CD4-positive, alpha-beta T cell treated with Interleukin-10 for 1 hour (primary cell): ENCODE measurements around the gene GRB2.
"Not testable (repeated sequence)": the region's sequence is repeated elsewhere in the genome, so short reads cannot be mapped to it uniquely, and the experiment has no call there.

Experiments used
- DNase-seq: peaks from one replicate; pipeline ENCODE4 v3.0.0-alpha.2; 2020

GRB2 gene

DNA sequence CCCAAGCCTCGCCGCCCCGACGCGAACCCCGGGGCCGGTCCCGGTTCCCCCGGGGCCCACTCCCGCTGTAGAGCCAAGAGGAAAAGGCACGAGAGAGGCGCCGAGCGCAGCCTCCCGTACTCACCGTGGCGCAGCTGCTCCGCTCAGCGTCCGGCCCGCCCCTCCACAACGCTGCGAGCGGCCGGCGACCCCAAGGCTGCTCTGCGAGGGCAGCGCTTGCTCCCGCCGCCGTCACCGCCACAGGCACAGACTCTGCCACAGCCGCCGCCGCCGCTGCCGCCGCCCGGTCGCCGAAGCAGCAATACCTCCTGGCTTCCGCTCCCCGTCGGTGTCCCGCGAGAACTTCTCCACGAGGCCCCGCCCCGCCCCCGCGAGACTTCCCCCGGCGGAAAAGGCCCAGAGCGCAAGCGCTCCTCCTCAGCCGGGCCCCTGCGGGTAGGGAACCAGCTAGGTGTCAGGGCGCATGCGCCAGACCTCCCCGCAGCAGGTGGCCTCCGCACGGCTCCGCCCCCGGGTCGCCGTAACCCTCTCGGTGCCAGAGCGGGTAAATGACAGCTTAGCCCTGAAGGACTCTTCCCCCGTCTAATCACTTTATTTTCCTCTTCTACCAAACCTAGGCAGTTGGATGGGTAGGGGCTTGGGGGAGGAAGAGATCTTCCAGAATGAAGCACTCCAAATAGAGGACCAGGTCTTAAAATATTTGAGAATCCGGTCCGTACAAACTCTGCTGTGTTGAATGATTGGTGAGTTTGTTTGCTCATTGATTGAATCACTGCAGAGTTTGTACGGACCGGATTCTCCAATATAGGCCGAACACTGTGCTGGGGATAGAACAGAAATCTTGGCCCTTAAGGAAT, at the start of gene GRB2:
Gene GRB2, minus strand, starts transcription at position 314 of the 857 bp plus-strand sequence. CDS start 12,050 bp downstream, outside the sequence.
- peak; percentile 99 for DNase-seq

DNA sequence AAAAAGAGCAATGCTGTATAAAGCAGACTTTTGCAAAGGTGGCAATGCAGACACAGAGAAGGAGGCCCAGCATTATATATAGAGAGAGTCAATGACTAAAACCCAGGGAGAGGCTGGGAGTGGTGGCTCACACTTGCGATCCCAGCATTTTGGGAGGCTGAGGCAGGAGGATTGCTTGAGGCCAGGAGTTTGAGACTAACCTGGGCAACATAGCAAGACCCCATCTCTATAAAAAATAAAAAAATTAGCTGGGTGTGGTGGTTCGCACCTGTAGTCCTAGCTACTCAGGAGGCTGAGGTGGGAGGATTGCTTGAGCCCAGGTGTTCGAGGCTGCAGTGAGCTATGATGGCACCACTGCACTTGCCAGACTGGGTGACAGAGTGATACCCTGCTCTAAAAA, 49.2 kb upstream of the GRB2 start:
- DNase-seq = not testable (repeated sequence)

DNA sequence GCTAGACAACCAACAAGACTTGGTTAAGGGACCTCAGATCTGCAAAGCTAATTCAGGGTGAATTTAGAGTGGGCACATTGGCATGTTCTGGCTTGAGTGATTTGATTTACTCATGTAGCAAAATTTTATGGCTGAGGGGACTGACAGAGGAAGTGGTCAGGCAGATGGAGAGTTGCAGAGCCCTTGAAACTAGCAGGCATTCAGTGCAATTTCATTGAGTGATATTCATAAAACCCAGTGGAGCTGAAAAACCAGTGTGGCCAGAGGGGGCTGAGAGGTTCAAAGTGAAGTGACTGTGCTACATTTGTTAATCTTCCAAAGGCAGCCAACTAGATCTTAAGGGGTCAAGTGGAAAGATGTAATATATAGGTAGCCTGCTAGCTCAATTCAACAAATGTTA, 48.7 kb upstream of the GRB2 start:
- DNase-seq = no peak

DNA sequence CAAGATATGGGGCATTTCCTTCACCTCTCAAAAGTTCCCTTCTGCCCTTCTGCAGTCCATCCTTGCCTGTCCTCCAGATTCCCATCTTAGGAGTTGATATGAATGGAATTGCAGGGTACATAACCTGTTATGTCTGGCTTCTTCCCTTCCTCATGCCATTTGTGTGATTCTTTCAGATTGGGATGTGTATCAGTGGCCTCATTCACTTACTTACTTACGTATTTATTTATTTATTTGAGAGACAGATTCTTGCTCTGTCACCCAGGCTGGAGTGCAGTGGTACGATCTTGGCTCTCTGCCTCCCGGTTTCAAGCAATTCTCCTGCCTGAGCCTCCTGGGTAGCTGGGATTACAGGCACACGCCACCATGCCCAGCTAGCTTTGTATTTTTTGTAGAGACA, 44.8 kb upstream of the GRB2 start:
- no peak for DNase-seq

DNA sequence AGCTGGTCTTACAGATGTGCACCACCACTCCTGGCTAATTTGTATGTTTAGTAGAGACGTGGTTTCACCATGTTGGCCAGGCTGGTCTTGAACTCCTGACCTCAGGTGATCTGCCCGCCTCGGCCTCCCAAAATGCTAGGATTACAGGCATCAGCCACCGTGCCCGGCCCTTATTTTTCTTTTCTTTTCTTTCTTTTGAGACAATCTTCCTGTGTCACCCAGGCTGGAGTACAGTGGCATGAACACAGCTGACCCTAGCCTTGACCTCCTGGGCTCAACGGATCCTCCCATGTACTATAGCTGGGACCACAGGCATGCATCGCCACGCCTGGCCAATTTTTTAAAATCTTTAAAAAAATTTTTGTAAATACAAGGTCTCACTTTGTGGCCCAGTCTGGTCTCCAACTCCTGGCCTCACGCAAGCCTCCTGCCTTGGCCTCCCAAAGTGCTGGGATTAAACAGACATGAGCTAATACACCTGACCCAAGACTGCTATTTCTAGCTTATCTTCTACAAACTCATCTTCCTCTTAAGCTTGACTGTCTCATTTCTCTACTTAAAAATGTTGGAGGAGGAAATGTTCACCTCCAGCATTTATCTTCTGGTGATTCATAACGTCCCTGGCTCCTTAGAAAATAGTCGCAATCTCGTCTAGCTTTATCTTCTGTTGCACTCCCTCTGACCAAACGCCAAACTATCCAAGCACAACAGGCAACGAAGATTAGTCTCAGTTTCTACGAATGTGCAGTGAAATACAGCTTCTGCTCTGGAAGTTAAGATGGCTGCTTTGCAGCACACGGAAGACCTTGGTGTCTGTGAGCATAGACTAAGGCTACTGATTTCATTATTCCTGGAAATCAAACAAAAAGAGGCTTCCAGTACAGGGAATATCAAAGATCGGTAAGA, 42.7 kb upstream of the GRB2 start:
- DNase-seq = no peak

DNA sequence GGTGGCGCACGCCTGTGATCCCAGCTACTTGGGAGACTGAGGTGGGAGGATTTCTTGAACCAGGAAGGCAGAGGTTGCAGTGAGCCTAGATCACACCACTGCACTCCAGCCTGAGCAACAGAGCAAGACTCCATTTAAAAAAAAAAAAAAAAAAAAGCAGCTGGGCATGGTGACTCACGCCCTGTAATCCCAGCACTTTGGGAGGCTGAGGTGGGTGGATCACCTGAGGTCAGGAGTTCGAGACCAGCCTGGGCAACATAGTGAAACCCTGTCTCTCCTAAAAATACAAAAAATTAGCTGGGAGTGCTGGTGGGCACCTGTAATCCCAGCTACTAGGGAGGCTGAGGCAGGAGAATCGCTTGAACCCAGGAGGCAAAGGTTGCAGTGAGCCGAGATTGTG, 40.4 kb upstream of the GRB2 start:
- DNase-seq = not testable (repeated sequence)

DNA sequence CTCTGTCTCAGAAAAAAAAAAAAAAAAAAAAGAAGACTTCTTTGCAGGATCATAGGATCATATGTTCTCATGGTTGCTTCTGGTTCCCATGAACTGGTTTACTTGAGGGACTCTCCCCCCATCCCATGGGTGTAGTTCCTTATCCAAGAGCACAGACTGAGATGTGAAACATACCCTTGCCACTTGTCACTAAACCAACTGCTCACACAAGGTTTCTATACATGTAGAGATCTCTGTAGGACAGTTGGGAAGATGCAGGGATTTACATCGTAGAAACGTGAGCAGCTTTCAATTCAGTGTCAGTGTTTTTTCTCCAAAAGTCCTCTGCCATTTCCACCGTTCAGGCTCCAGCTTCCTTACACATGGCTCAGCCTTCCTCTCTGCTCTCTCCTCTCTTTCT, 39.8 kb upstream of the GRB2 start:
- DNase-seq = no peak

DNA sequence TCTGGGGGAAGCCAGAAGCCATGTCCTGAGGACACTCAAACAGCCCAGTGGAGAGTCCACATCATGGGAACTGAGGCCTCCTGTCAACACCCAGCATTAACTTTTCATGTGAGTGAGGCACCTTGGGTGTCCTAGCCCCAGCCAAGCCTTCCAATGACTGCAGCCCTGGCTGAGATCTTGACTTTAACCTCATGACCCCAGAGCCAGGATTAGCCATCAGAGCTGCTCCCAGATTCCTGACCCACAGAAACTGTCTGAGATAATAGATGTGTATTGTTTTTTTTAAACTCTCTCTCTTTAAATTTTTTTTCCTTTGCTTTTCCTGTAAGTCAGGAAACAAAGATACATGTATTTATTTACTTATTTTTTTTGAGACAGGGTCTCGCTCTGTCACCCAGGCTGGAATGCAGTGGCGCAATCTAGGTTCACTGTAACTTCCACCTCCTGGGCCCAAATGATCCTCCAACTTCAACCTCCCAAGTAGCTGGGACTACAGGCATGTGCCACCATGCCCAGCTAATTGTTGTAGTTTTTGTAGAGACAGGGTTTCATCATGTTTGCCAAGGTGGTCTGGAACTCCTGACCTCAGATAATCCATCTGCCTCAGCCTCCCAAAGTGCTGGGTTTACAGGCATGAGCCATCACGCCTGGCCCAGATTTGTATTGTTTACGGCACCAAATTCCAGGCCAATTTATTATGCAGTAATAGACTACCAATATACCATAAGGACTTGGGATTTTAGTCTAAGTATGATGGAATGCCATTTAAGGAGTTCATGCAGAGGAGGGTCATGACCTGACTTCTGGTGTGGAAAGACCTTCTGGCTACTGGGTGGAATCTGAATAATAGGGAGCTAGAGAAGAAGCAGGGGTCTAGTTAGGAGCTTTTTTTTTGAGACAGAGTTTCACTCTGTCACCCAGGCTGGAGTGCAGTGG, 37.0 kb upstream of the GRB2 start:
- no peak for DNase-seq

DNA sequence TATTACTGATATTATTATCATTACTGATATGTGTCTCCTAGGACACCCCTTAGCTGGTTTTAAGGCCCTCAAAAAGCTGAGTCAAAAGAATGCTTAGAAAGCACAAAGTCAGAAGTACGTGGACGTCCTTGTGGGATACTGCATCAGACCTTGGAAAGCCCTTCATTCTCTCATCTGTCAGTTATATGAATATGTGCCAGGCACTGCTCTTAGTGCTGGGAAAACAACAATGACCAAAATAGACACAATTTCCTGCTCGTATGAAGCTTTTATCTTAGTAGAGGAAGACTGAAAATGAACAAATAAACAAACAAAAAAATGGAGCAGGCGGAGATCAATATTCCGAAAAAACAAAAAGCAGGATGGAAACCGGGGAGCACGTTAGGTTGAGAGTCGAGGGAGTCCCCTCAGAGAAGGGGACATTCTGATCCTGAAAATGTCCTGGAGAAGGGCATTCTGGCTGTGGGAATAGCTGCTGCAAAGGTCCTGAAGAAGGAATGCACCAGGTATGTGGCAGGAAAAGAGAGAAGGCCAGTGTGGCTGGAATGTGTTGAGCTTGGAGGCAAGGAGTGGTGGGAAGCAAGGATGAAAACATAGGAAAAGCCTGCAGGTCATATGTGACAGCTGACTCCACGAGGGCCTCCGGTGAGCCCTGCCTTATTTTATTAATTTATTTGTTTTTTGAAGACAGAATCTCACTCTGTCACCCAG, 35.4 kb upstream of the GRB2 start:
- no peak for DNase-seq

DNA sequence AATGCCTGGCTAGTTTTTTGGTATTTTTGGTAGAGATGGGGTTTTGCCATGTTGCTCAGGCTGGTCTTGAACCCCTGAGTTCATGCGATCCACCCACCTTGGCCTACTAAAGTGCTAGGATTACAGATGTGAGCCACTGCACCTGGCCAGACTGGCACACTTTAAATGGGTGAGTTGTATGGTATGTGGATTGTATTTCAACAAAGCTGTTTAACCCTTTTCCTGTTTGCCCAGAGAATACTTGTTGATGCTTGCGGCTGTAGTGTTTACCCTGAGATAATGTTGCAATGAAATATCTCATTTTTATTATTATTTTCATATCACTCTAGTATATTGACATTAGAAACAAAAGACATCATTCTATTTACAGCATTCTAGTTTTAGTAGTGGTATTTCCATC, 33.8 kb upstream of the GRB2 start:
- DNase-seq = no peak

DNA sequence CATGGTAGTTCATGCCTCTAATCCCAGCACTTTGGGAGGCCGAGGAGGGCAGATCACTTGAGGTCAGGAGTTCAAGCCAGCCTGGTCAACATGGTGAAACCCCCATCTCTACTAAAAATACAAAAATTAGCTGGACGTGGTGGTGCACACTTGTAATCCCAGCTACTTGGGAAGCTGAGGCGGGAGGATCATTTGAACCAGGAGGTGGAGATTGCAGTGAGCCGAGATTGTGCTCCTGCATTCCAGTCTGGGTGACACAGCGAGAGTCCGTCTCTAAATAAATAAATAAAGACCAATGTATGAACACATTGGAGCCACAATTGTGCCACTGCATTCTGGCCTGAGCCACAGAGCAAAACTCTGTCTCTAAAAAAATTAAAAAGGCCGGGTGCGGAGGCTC, 31.9 kb upstream of the GRB2 start:
- DNase-seq = not testable (repeated sequence)

DNA sequence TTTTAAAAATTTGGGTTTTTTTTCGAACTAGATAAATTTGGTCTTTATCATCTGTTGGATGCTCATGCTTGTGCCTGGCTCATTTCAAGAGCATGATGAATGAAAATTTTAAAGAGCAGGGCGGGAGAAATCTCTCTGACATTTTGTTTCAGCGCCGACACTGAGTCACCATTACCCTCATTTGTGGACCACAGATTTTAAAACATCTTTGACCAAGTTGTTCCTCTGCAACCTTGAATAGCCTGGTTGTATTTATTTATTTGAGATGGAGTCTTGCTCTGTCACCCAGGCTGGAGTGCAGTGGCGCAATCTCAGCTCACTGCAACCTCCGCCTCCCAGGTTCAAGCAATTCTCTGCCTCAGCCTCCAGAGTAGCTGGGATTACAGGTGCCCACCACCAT, 29.0 kb upstream of the GRB2 start:
- DNase-seq = not testable (repeated sequence)

DNA sequence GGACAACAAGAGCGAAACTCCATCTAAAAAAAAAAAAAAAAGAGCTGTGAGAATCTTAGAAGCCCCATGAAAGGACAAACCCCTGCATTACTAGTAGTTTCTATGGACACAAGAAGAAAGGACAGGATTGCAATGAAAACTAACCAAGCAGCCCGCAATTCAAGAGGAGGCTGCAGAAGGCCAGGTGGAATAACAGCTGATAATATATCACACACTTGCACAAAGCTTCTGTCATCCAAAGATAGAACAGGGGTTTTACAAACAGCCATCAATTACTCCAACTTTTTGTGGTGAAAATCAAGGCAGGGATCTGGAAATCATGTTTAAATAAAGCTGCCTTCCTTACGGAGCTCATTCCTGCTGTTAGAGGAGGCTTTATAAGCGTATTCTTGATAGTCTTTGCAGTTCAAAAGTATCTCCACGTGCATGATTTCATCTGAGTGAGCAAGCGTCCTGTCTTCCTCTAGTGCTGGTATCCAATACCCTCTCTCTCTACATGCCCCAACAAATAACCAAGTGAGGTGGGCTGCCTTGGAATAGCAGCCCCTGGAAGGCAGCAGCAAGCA, 27.8 kb upstream of the GRB2 start:
- DNase-seq = no peak

DNA sequence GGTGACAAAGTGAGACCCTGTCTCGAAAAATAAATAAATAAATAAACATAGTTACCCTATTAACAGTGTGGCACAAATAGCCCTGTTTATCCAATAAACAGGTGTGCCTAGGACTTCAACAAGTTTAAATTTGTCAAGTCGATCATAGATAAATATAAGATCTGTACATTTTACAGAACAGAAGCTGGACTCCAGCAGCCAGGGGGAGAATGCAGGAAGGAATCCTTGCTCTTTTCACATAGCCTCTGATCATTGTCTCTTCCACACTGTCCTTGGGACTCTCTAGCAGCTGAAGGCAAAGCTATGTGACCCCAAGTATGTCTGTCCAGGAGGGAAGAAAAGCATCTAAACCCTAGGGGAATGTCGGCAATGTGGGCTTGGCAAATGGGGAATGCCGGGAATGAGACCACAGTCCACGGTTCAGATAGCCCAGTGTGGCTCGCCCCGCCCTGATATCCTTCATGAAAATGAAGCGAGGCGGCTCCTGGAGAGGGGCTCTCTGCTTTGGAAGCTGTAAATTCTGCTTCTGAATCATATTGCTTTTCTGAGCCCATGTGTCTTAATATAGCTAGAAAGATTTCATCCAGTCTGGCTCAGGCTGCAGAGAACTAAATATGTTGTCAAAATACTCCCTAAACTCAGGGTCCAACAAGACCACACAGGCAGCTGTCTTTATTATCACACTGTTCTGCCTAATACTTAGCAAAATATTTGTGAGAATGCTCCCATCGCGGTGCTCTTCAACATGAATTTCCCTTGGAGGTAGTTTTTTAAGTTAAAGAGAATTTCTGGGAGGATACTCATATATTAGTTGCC, 24.9 kb upstream of the GRB2 start:
- no peak for DNase-seq

DNA sequence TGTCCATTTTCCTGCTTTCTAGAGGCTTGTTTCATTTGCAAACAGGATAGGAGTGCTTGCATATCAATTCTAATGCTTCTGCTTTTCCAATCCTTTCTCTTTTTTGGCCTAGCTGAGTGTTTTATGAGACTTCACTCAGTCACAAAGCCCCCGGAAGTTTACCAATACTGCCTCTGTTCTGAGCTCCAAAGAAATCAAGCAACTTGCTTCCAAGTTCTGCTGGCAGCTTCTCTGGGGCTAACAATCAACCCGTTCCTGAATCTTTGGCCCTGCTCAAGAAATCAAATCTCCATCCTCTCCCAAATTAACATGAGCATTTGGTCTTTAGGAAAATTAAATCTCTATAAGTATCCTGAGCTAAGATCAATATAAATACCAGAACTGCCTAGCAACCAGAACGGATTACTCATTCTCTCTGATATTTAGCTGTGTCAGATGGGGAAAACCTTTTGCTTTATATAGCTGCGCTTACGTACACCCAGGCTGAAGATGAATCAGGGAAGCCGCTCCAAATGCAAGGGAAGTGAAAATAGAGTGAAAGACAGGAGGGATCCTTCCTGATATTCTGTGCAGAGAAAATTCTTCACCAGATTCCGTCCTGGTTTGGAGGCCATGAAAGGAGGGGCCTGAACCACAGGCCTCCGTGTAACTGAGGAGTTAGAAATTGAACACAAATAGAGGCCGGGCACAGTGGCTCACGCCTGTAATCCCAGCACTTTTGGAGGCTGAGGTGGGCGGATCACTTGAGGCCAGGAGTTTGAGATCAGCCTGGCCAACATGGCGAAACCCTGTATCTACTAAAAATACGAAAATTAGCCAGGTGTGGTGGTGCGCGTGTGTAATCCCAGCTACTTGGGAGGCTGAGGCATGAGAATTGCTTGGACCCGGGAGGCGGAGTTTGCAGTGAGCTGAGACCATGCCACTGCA, 23.3 kb upstream of the GRB2 start:
- peak; percentile 9 for DNase-seq

DNA sequence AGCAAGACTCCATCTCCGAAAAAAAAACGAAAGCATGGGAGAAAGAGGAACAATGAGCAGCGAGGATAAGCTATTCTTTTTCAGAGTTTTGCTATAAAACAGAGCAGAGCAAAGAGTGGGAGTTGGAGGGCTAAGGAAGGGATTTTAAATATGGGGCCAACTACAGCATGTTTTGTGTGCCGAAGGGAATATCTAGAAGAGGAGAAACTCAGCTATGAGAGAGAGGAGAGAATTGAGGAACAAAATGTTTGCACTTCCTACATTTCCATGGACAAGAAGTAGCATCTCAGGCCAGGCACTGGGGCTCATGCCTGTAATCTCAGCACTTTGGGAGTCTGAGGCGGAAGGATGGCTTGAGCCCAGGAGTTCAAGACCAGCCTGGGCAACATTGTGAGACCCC, 13.1 kb upstream of the GRB2 start:
- no peak for DNase-seq

DNA sequence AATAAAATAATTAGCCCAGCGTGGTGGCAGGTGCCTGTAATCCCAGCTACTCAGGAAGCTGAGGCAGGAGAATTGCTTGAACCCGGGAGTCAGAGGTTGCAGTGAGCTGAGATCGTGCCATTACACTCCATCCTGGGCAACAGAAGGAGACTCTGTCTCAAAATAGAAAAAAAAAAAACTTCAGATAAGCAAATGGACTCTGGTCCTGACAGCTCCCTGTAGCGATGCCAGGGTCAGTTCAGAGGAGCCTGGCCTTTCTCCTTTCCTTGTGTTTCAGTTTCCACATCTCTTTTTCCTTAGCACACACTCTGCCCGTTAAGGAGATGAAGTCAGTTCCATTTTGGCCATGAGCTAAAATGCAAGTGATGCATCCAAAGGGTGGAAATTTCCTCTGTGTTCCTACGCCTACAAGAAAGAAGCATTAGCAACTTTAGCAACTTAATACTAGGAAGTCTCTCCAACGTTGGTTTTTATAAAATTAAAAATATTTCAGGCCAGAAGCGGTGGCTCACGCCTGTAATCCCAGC, 11.6 kb upstream of the GRB2 start:
- DNase-seq = no peak

DNA sequence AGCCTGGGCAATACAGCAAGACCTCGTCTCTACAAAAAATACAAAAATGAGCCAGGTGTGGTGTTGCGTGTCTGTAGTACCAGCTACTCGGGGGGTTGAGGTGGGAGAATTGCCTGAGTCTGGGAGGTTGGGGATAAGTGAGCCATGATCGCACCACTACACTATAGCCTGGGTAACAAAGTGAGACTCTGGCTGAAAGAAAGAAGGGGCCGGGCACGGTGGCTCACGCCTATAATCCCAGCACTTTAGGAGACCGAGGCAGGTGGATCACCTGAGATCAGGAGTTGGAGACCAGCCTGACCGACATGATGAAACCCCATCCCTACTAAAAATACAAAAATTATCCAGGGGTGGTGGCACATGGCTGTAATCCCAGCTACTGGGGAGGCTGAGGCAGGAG, 10.5 kb upstream of the GRB2 start:
- no peak for DNase-seq

DNA sequence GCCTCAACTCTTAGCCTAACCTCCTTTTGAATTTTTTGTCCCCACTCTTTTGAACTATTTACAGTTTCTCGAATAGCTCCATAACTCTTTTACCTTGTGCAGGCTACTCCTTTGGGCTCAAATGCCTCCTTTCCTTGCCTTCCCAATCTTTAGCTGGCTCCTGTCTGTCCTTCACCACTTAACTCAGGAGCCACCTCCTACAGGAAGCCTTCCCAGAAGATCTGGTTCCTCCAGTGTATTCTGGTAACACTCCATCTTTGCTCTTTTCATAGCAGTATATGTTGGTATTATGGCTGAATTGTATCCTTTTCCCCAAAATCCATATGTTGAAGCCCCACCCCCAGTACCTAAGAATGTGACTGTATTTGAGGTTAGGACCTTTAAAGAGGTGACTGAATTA, 9.0 kb upstream of the GRB2 start:
- no peak for DNase-seq
